ENCODE data around the gene TRPV3. TPM values are rescaled to one million over a fixed set of nuclear protein-coding genes. Genes with fewer than 3 reads are reported as not detected.

The TRPV3 gene
- total and polyA plus RNA-seq, 2 donors (not counting 1 experiment from before 2014, with no cell fraction given): 0.20 to 0.99 TPM

- Histone ChIP-seq H4K20me1 (ENCODE audit: control insufficient read depth, extremely low read depth, insufficient read depth, low read length) (no peaks in the 10 kb centered on the region), H3K4me2 (ENCODE audit: extremely low read depth, insufficient read depth, low read length) (no peak overlapping the region), H3K4me3 (replicated peaks in 1 of 4; ENCODE audit: control extremely low read depth in 1 of 4, insufficient read depth in 1 of 4, low read depth in 3 of 4, low read length in 4 of 4) (no peak overlapping the region), H2AFZ (ENCODE audit: low read length) (no peak overlapping the region), H3K36me3 (ENCODE audit: control insufficient read depth, insufficient read depth, low read length) (no peaks in the 10 kb centered on the region), H3K27me3 (ENCODE audit: control insufficient read depth, insufficient read depth, low read length) (no peaks in the 10 kb centered on the region), H3K4me1 (ENCODE audit: control insufficient read depth, extremely low read depth, insufficient read depth, low read length) (peaks cover 8% of the 10 kb centered on the region), H3K27ac (ENCODE audit: insufficient read depth, low read length) (no peak overlapping the region), H3K79me2 (ENCODE audit: control insufficient read depth, insufficient read depth, low read length) (no peaks in the 10 kb centered on the region), H3K9me3 (ENCODE audit: control insufficient read depth, insufficient read depth, low read depth, low read length) (no peaks in the 10 kb centered on the region), H3K9ac (ENCODE audit: insufficient read depth, low read length) (no peak overlapping the region)
- no peak for DNase-seq (ENCODE audit: low read depth in 2 of 2)
- TF ChIP-seq CTCF (conservative IDR thresholded peaks at IDR 0.05 in 1 of 2, IDR thresholded peaks at IDR 0.05 in 1 of 2; ENCODE audit: low read depth in 1 of 2, low read length in 2 of 2) (no peak), EZH2 (IDR thresholded peaks at IDR 0.05; ENCODE audit: low read length, missing control alignments) (no peak)
Observed at GRCh38 chr17:3556239-3556915, 1.2 kb downstream of the TRPV3 start.

DNA sequence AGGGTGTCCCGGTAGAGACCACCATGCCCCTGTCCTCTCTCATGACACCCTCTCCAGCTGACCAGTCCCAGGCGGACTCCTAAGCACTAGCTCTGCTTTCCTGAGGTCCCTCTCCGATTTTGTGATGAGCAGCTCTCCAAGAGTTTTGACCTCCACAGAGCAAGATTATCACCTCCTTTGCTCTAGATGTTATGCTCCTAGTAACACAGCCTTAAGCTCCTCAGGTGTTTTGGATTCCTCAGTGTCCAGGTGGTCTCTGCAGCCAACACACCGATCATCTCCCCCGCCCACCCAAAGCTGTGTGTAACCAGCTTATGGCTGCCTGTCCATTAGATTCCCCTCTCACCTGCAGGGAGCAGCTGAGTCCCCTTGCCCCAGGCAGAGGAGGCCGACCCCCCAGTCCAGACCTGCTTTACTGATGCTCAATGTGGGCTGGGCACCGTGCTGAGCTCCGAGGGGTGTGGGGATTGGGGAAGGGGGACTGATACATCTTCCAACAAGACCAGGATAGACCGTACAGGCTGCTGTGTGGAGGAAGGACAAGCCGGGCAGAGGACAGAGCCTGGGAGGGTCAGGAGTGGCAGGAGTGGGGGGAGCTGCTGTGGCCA is 2.3 kb downstream of the TRPV3 start:
- H3K27me3 ChIP-seq (ENCODE audit: control insufficient read depth, insufficient read depth, low read length): no peaks in the 10 kb centered on the region
- no peak overlapping the region for H3K9ac ChIP-seq (ENCODE audit: insufficient read depth, low read length)
- no peak for DNase-seq (ENCODE audit: low read depth in 2 of 2)
- H3K4me2 ChIP-seq (ENCODE audit: extremely low read depth, insufficient read depth, low read length): no peak overlapping the region
- H3K4me3 ChIP-seq (replicated peaks in 1 of 4; ENCODE audit: control extremely low read depth in 1 of 4, insufficient read depth in 1 of 4, low read depth in 3 of 4, low read length in 4 of 4): no peak overlapping the region
- H3K27ac ChIP-seq (ENCODE audit: insufficient read depth, low read length): no peak overlapping the region
- no peak overlapping the region for H2AFZ ChIP-seq (ENCODE audit: low read length)
- H3K4me1 ChIP-seq (ENCODE audit: control insufficient read depth, extremely low read depth, insufficient read depth, low read length): peaks cover 8% of the 10 kb centered on the region
- no peaks in the 10 kb centered on the region for H3K36me3 ChIP-seq (ENCODE audit: control insufficient read depth, insufficient read depth, low read length)
- TF ChIP-seq EZH2 (IDR thresholded peaks at IDR 0.05; ENCODE audit: low read length, missing control alignments) (no peak), CTCF (conservative IDR thresholded peaks at IDR 0.05 in 1 of 2, IDR thresholded peaks at IDR 0.05 in 1 of 2; ENCODE audit: low read depth in 1 of 2, low read length in 2 of 2) (no peak)
- H3K9me3 ChIP-seq (ENCODE audit: control insufficient read depth, insufficient read depth, low read depth, low read length): no peaks in the 10 kb centered on the region
- H3K79me2 ChIP-seq (ENCODE audit: control insufficient read depth, insufficient read depth, low read length): no peaks in the 10 kb centered on the region
- no peaks in the 10 kb centered on the region for H4K20me1 ChIP-seq (ENCODE audit: control insufficient read depth, extremely low read depth, insufficient read depth, low read length)

DNA sequence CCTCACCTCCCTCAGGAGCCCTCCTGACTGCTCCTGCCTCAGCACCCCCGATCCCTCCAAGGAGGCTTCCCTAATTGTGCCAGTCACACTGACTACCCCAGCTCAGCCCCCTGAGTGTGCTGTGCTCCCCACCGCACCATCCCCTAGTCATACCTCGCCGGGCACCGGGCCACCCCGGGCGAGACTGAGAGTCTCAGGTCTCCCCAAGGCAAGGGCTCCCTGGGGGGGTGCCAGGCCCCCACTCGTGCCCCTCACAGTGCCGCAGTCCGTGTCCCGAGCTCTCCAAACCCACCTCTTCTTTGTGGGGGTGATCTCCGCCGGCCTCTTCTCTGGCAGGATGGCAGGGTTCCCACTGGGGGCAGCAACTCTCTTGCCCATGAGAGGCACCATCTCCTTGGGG is 3.2 kb downstream of the TRPV3 start:
- H3K9me3 ChIP-seq (ENCODE audit: control insufficient read depth, insufficient read depth, low read depth, low read length): no peaks in the 10 kb centered on the region
- DNase-seq (ENCODE audit: low read depth in 2 of 2): no peak
- no peak overlapping the region for H3K9ac ChIP-seq (ENCODE audit: insufficient read depth, low read length)
- no peak overlapping the region for H3K27ac ChIP-seq (ENCODE audit: insufficient read depth, low read length)
- no peak overlapping the region for H2AFZ ChIP-seq (ENCODE audit: low read length)
- no peak overlapping the region for H3K4me3 ChIP-seq (replicated peaks in 1 of 4; ENCODE audit: control extremely low read depth in 1 of 4, insufficient read depth in 1 of 4, low read depth in 3 of 4, low read length in 4 of 4)
- H3K36me3 ChIP-seq (ENCODE audit: control insufficient read depth, insufficient read depth, low read length): no peaks in the 10 kb centered on the region
- H3K4me1 ChIP-seq (ENCODE audit: control insufficient read depth, extremely low read depth, insufficient read depth, low read length): peaks cover 8% of the 10 kb centered on the region
- no peaks in the 10 kb centered on the region for H4K20me1 ChIP-seq (ENCODE audit: control insufficient read depth, extremely low read depth, insufficient read depth, low read length)
- no peaks in the 10 kb centered on the region for H3K79me2 ChIP-seq (ENCODE audit: control insufficient read depth, insufficient read depth, low read length)
- TF ChIP-seq CTCF (conservative IDR thresholded peaks at IDR 0.05 in 1 of 2, IDR thresholded peaks at IDR 0.05 in 1 of 2; ENCODE audit: low read depth in 1 of 2, low read length in 2 of 2) (no peak), EZH2 (IDR thresholded peaks at IDR 0.05; ENCODE audit: low read length, missing control alignments) (no peak)
- H3K27me3 ChIP-seq (ENCODE audit: control insufficient read depth, insufficient read depth, low read length): no peaks in the 10 kb centered on the region
- no peak overlapping the region for H3K4me2 ChIP-seq (ENCODE audit: extremely low read depth, insufficient read depth, low read length)
